Hematopoietic multipotent progenitor cell treated with erythropoietin and hydrocortisone succinate and interleukin-3 and kit ligand, for 6 days (in vitro differentiated cells): Measurements from ENCODE around the gene SKA1.
"Not testable (repeated sequence)": the region's sequence is repeated elsewhere in the genome, so short reads cannot be mapped to it uniquely, and the experiment has no call there.

ENCODE experiments used
- DNase-seq: peaks from one replicate; pipeline ENCODE4 v3.0.0-alpha.2; 2015

SKA1 gene

DNA sequence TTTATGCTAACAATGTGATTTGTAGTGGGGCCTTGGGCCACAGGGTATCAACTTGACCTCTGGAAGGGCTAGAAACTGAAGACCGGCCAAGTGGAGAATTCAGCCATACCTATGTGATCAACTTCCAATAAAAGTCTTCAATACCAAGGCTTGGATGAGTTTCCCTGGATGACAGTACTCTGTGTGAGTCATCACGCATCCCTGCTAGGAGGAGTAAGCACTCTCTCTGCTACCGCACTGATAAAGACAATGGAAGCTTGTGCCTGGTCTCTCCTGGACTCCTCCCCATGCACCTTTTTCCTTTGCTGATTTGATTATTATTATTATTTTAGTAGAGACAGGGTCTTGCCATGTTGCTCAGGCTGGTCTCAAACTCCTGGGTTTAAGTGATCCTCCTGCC is 58.1 kb downstream of the SKA1 start:
- DNase-seq = no peak

DNA sequence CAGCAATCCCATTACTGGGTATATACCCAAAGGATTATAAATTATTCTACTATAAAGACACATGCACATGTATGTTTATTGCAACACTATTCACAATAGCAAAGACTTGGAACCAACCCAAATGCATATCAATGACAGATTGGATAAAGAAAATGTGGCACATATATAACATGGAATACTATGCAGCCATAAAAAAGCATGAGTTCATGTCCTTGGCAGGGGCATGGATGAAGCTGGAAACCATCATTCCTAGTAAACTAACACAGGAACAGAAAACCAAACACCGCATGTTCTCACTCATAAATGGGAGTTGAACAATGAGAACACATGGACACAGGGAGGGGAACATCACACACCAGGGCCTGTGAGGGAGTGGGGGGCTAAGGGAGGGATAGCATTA is 61.9 kb downstream of the SKA1 start:
- DNase-seq = not testable (repeated sequence)

DNA sequence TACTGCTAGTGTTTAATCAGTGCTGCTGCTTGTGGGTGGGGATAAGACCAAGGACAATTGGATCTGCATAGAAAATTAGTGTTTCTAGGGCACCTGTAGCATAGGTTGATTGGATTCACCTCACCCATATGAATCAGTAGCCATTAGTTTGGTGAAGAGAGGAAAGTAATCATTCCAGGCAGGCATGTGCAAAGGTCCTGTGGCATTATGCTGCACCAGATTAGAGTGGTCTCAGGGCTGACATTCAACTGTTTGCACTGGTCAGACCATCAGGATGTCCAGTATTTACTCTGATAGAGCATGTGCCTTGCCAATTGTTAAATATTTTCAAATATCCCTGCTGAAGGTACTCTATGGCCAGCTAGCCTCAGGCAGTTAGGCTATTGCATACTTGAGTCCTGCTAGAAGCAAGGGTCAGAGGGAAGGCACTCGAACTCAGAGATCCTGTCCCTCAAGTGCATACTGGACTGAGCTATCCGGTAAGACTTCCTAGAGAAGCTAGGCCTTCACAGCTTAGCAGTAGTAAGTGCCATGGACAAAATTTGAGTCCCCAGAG is 64.7 kb downstream of the SKA1 start:
- no peak for DNase-seq

DNA sequence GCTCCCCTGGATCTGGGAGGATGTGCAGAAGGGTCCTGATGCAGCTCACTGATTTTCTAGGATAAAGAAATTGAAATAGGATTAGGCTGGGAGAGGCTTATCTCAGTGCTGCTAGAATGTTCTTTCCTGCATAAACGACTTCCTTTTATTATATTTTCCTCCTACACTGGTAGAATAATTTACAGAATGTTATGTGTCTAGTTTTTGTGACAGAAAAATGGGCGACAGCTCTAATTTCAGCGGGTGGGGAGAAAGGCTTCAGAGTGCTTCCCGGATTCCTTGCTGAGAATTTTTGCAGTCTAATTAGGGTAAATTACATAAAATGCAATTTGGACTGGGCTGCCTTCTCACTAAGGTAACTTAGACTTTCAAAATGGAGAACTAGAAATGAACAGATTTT is 66.2 kb downstream of the SKA1 start:
- DNase-seq = no peak

DNA sequence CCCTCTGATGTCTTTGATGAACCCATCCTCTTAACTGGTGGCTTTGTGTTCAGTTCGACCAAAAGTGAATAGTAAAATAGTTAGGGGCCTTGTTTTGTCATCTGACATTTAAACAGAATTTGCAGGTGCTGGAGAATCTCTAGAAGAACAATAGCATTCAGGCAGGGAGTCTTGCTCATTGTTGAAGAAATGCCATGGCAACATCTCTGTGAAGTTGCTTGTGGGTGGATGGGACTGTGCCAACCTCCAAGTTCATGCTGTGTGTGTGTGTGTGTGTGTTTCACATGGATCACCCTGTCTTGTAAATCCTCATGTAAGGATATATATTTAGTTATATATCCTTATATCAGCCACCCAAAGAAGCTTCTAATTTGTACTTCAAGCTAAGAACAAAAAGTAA is 66.7 kb downstream of the SKA1 start:
- no peak for DNase-seq
